OCI-LY3 (cell line): ENCODE results near the gene SASS6.

Source experiments
- H2AFZ ChIP-seq: fragments of 200-600, 300-600 bp; shearing (Covaris generic); 2 replicates; pipeline ENCODE4 v1.6.0; 2014; ENCODE audit warnings: antibody characterized with exemption, low read depth, low read length
- H3K27ac ChIP-seq: fragments of 200-600, 300-600 bp; sonication (generic); 2 replicates; pipeline ENCODE4 v1.5.1; 2014; ENCODE audit warnings: mild to moderate bottlenecking, low read length, moderate library complexity, mixed read lengths
- H3K27me3 ChIP-seq: fragments of 200-600, 300-600 bp; sonication (generic); 2 replicates; pipeline ENCODE4 v1.6.1; 2014; ENCODE audit warnings: low read depth, low read length, mixed read lengths
- H3K36me3 ChIP-seq: fragments of 200-600, 300-600 bp; sonication (generic); replicated peaks from 2 replicates; pipeline ENCODE3; 2014; ENCODE audit warnings: low read depth, low read length, mixed read lengths
- H3K4me1 ChIP-seq: fragments of 300-600, 200-600 bp; sonication (generic); 2 replicates; pipeline ENCODE4 v1.6.1; 2014; ENCODE audit warnings: low read length, mixed read lengths
- H3K4me2 ChIP-seq: fragments of 200-600, 300-600 bp; sonication (generic); 2 replicates; pipeline ENCODE4 v1.6.1; 2014; ENCODE audit warnings: low read length, mixed read lengths
- H3K4me3 ChIP-seq: fragments of 300-600, 200-600 bp; sonication (generic); 2 replicates; pipeline ENCODE4 v1.5.1; 2014; ENCODE audit warnings: antibody characterized with exemption, mild to moderate bottlenecking, low read length, moderate library complexity
- H3K79me2 ChIP-seq: fragments of 300-600, 200-600 bp; shearing (Covaris generic); 2 replicates; pipeline ENCODE4 v1.6.1; 2014; ENCODE audit warnings: mild to moderate bottlenecking, low read length, mixed read lengths
- H3K9ac ChIP-seq: fragments of 300-600, 200-600 bp; shearing (Covaris generic); 2 replicates; pipeline ENCODE4 v1.6.0; 2014; ENCODE audit warnings: mild to moderate bottlenecking, low read length, moderate library complexity
- H3K9me3 ChIP-seq: fragments of 200-600, 300-600 bp; shearing (Covaris generic); 2 replicates; pipeline ENCODE4 v1.6.1; 2014; ENCODE audit warnings: low read length, mixed read lengths; ENCODE audit not compliant: insufficient read depth
- H4K20me1 ChIP-seq: fragments of 200-600, 300-600 bp; sonication (generic); 2 replicates; pipeline ENCODE4 v1.6.1; 2016; ENCODE audit warnings: low read length, mixed read lengths; ENCODE audit not compliant: insufficient read depth
- CTCF ChIP-seq: fragments of 200-600, 300-600 bp; sonication (generic); IDR thresholded peaks from 2 replicates; pipeline ENCODE4 v1.5.1; 2014; ENCODE audit warnings: antibody characterized with exemption, low read length, low read depth
- EZH2phosphoT487 ChIP-seq: fragments of 200-600 bp; shearing (Covaris generic); IDR thresholded peaks from 2 replicates; pipeline ENCODE4 v1.6.1; 2018; ENCODE audit warnings: antibody characterized with exemption, mixed run types, low read depth

The SASS6 gene

GRCh38 chr1:100151679-100152078 is 18.9 kb upstream of the SASS6 start:
- H3K36me3 ChIP-seq, result peaks cover 6% of the 10 kb centered on the region
- no peaks in the 10 kb centered on the region for H3K79me2 ChIP-seq
- H3K9me3 ChIP-seq, result no peaks in the 10 kb centered on the region
- H3K27ac ChIP-seq, result peak overlapping the region; percentile 48
- H2AFZ ChIP-seq, result no peak overlapping the region
- H3K4me2 ChIP-seq, result peak overlapping the region; percentile 77
- no peaks in the 10 kb centered on the region for H4K20me1 ChIP-seq
- H3K4me1 ChIP-seq, result peaks cover 16% of the 10 kb centered on the region
- H3K27me3 ChIP-seq, result no peaks in the 10 kb centered on the region
- peak overlapping the region; percentile 28; the same call in 1 of the 2 replicates for H3K9ac ChIP-seq
- peak overlapping the region; percentile 50 for H3K4me3 ChIP-seq
- TF ChIP-seq EZH2phosphoT487, result no peak
- no peak for TF ChIP-seq CTCF

DNA sequence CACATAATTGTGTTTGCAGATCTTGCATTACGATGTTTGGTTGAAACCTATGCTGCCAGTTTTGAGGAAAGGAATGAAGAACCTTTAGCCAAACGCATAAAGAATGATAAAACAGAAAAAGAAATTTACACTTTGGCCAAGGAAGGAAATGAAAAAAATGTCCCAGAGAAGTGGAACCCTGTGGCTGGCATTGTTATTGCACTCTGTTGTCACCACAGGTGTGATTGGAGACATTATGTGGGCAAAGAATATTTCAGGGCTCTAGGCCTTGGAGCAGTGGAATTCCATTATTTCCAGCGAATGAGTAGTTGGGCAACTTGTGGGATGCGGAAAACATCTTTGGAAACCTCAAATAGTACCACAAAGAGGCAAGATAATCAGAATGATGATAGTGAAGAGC is 15.1 kb upstream of the SASS6 start:
- Histone ChIP-seq H3K4me3 (no peak overlapping the region), H3K9ac (no peak overlapping the region), H3K4me1 (peaks cover 14% of the 10 kb centered on the region), H4K20me1 (no peaks in the 10 kb centered on the region), H3K4me2 (no peak overlapping the region), H3K79me2 (no peaks in the 10 kb centered on the region), H3K9me3 (no peaks in the 10 kb centered on the region), H2AFZ (no peak overlapping the region), H3K27me3 (no peaks in the 10 kb centered on the region), H3K27ac (no peak overlapping the region), H3K36me3 (peaks cover 16% of the 10 kb centered on the region)
- no peak for TF ChIP-seq CTCF
- TF ChIP-seq EZH2phosphoT487, result no peak

DNA sequence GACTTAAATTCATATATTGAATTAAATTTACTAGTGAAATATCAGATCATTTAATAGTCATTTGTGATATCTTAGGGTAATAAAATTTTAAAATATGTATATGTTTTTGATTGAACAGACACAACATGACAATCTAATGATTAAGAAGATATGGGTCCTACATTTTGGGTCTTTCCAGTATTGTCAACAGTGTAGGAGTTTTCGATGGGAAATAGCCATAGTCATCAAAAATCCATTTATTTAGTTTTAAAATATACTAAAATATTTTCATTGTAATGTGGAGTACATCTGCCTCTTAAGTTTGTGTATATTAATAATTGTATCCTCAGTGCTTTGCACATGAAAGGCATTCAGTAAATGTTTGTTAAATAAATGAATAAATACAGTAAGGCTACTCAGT is 14.2 kb upstream of the SASS6 start:
- Histone ChIP-seq H4K20me1 (no peaks in the 10 kb centered on the region), H3K9ac (no peak overlapping the region), H3K4me3 (no peak overlapping the region), H3K27me3 (no peaks in the 10 kb centered on the region), H3K9me3 (no peaks in the 10 kb centered on the region), H2AFZ (no peak overlapping the region), H3K4me1 (peaks cover 5% of the 10 kb centered on the region), H3K79me2 (no peaks in the 10 kb centered on the region), H3K27ac (no peak overlapping the region), H3K4me2 (no peak overlapping the region), H3K36me3 (peaks cover 16% of the 10 kb centered on the region)
- TF ChIP-seq CTCF (no peak), EZH2phosphoT487 (no peak)

DNA sequence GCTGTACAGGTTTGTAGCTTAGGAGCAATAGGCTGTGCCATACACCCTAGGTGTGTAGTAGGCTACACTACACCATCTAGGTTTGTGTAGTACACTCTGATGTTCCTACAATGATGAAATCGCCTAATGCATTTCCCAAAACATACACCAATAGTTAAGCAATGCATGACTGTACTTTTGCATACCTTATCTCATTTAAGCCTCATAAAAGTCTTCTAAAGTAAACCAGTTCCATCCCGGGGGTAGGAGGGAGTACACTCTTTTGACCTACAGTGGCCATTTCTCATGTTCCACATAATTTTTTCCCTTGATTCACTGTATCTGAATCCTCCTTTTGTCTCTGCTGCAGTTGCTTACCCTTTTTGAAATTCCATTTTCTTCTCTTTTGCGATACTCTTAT is 12.4 kb upstream of the SASS6 start:
- Histone ChIP-seq H3K4me2 (no peak overlapping the region), H2AFZ (no peak overlapping the region), H3K9me3 (no peaks in the 10 kb centered on the region), H3K27ac (no peak overlapping the region), H3K36me3 (peaks cover 13% of the 10 kb centered on the region), H4K20me1 (no peaks in the 10 kb centered on the region), H3K27me3 (no peaks in the 10 kb centered on the region), H3K9ac (no peak overlapping the region), H3K79me2 (no peaks in the 10 kb centered on the region), H3K4me3 (no peak overlapping the region), H3K4me1 (no peaks in the 10 kb centered on the region)
- TF ChIP-seq EZH2phosphoT487 (no peak), CTCF (no peak)
